ENCODE measurements around the gene FAM120C. TPM values are rescaled to one million over a fixed set of nuclear protein-coding genes. Genes with fewer than 3 reads are reported as not detected.

FAM120C gene
- total and polyA plus RNA-seq, 2 experiments from 2014 or later, result 9.3 to 9.8 TPM

GRCh38 chrX:54184474-54184873, 1.4 kb upstream of the FAM120C start (continued):
- TF ChIP-seq CTCF (conservative IDR thresholded peaks at IDR 0.05; ENCODE audit: low read depth in 2 of 2) (no peak), ZNF331 (CRISPR knock-in tag; IDR thresholded peaks at IDR 0.05; ENCODE audit: low read depth) (no peak), ZNF114 (CRISPR knock-in tag; IDR thresholded peaks at IDR 0.05) (no peak), STAT1 (IDR thresholded peaks at IDR 0.05; ENCODE audit: unreplicated experiment) (no peak), ZNF462 (CRISPR knock-in tag; IDR thresholded peaks at IDR 0.05) (no peak)

GRCh38 chrX:54182194-54182863, 725 bp downstream of the FAM120C start:
- TF ChIP-seq POLR2AphosphoS5 (IDR thresholded peaks at IDR 0.05; ENCODE audit: low read depth) (no peak), REST (IDR thresholded peaks at IDR 0.05; ENCODE audit: unreplicated experiment) (no peak), EZH2phosphoT487 (IDR thresholded peaks at IDR 0.05; ENCODE audit: unreplicated experiment) (no peak), ZNF114 (CRISPR knock-in tag; IDR thresholded peaks at IDR 0.05) (no peak)
- H3K36me3 ChIP-seq (ENCODE audit: insufficient read depth), result no peaks in the 10 kb centered on the region
- H3K4me2 ChIP-seq, result peak overlapping the region; percentile 82
- H3K79me2 ChIP-seq (replicated peaks; ENCODE audit: insufficient read depth), result peaks cover 52% of the 10 kb centered on the region
- no peak overlapping the region for H2AFZ ChIP-seq
- Mint-ChIP-seq H3K27me3 (ENCODE audit: insufficient read depth, low read depth, poor library complexity) (no peaks in the 10 kb centered on the region), H3K4me1 (peaks cover 37% of the 10 kb centered on the region), H3K4me3 (peak overlapping the region; percentile 80), H3K36me3 (ENCODE audit: low read depth) (no peaks in the 10 kb centered on the region; the same call in 2 of the 3 replicates), H3K9me3 (no peaks in the 10 kb centered on the region), H3K27ac (no peak overlapping the region)
- ATAC-seq (peak; percentile 79), DNase-seq (ENCODE audit: low spot score) (peak; percentile 40)
- H4K20me1 ChIP-seq (replicated peaks; ENCODE audit: insufficient read depth), result no peaks in the 10 kb centered on the region; the same call in 1 of the 2 replicates
- peak overlapping the region; percentile 67 for H3K4me3 ChIP-seq
- 0 out of 2 replicates have a peak overlapping the region, but pooled peaks have one; percentile 88 for H3K27ac ChIP-seq (ENCODE audit: low read depth)
- no peaks in the 10 kb centered on the region for H3F3A ChIP-seq (replicated peaks; ENCODE audit: low read depth)
- H3K9me2 ChIP-seq (ENCODE audit: insufficient read depth), result no peaks in the 10 kb centered on the region
- H3K4me1 ChIP-seq (ENCODE audit: insufficient read depth), result peaks cover 11% of the 10 kb centered on the region
- no peaks in the 10 kb centered on the region for H3K27me3 ChIP-seq (ENCODE audit: insufficient read depth)
